PC-3 (cell line): ENCODE data around the gene CENPC. TPM values are rescaled to one million over a fixed set of nuclear protein-coding genes. Genes with fewer than 3 reads are reported as not detected.
"Not testable (repeated sequence)": the region's sequence is repeated elsewhere in the genome, so short reads cannot be mapped to it uniquely, and the experiment has no call there.

Source experiments
- ATAC-seq: fragments of 200-7000 bp; cut with Tn5 transposase; 2 replicates; pipeline ENCODE4 v1.9.1; 2020; ENCODE audit warnings: mild to moderate bottlenecking, moderate library complexity
- BruUV-seq: library from RNA; stranded (reverse); fragments of 400-500 nt; replicated peaks from 2 replicates; lab custom pipeline; 2021; lab: Mats Ljungman, UMichigan
- CTCF ChIA-PET: fragments of 300-600 bp; sonication (Branson Sonifier 250); formaldehyde crosslinking; loops from one replicate; lab custom pipeline; 2022; ENCODE audit warnings: antibody characterized with exemption; lab: Charles Lee
- POLR2A ChIA-PET: fragments of 300-600 bp; sonication (Branson Sonifier 250); formaldehyde crosslinking; loops from one replicate; lab custom pipeline; 2022; ENCODE audit warnings: antibody characterized with exemption; ENCODE audit not compliant: unreplicated experiment; lab: Charles Lee
- DNase-seq: peaks from one replicate; pipeline ENCODE4 v3.0.0-alpha.2; 2015
- H2AFZ ChIP-seq: fragments of 300-600 bp; sonication (generic); 2 replicates; pipeline ENCODE4 v1.6.0; 2016; ENCODE audit warnings: antibody characterized with exemption, low read length
- H3F3A ChIP-seq: fragments of 300-600 bp; sonication (generic); one replicate; pipeline ENCODE4 v1.6.0; 2017; ENCODE audit warnings: antibody characterized with exemption, low read length, control low read depth, mild to moderate bottlenecking; ENCODE audit not compliant: unreplicated experiment
- H3K27ac ChIP-seq: fragments of 300-600 bp; sonication (generic); 2 replicates; pipeline ENCODE4 v1.5.1; 2016; ENCODE audit warnings: mild to moderate bottlenecking, low read length
- H3K27me3 ChIP-seq: fragments of 300-600 bp; sonication (generic); 2 replicates; pipeline ENCODE4 v1.6.1; 2016; ENCODE audit warnings: low read length, mixed read lengths
- H3K36me3 ChIP-seq: fragments of 300-600 bp; sonication (generic); 2 replicates; pipeline ENCODE4 v1.6.1; 2016; ENCODE audit warnings: low read depth, mixed run types, low read length, mixed read lengths
- H3K4me1 ChIP-seq: fragments of 300-600 bp; sonication (generic); 2 replicates; pipeline ENCODE4 v1.5.1; 2016; ENCODE audit warnings: low read length; ENCODE audit not compliant: insufficient read depth
- H3K4me2 ChIP-seq: fragments of 300-600 bp; sonication (generic); 2 replicates; pipeline ENCODE4 v1.6.0; 2016; ENCODE audit warnings: low read length
- H3K4me3 ChIP-seq: fragments of 300-600 bp; sonication (generic); 2 replicates; pipeline ENCODE4 v1.5.1; 2016; ENCODE audit warnings: mild to moderate bottlenecking, low read length, mixed read lengths
- H3K79me2 ChIP-seq: fragments of 300-600 bp; sonication (generic); 2 replicates; pipeline ENCODE4 v1.6.1; 2017; ENCODE audit warnings: low read length, mixed read lengths
- H3K9ac ChIP-seq: fragments of 300-600 bp; sonication (generic); 2 replicates; pipeline ENCODE4 v1.6.0; 2016; ENCODE audit warnings: mild to moderate bottlenecking, low read length
- H3K9me2 ChIP-seq: fragments of 300-600 bp; sonication (generic); replicated peaks from 2 replicates; pipeline ENCODE4 v1.6.1; 2016; ENCODE audit warnings: mixed run types, low read length, mixed read lengths
- H3K9me3 ChIP-seq: fragments of 300-600 bp; sonication (generic); 2 replicates; pipeline ENCODE4 v1.6.1; 2016; ENCODE audit warnings: low read length, mixed read lengths
- H4K20me1 ChIP-seq: fragments of 300-600 bp; sonication (generic); 2 replicates; pipeline ENCODE4 v1.6.1; 2016; ENCODE audit warnings: low read length, mixed read lengths
- CTCF ChIP-seq: fragments of 300-600 bp; sonication (generic); conservative IDR thresholded peaks from 2 replicates; pipeline ENCODE4 v1.5.1; 2017; ENCODE audit warnings: antibody characterized with exemption, low read depth, mild to moderate bottlenecking, low read length
- EZH2 ChIP-seq: fragments of 300-600 bp; sonication (generic); IDR thresholded peaks from one replicate; pipeline ENCODE4 v1.6.1; 2017; ENCODE audit warnings: antibody characterized with exemption, mild to moderate bottlenecking, low read length; ENCODE audit not compliant: unreplicated experiment
- EZH2phosphoT487 ChIP-seq: fragments of 300-600 bp; sonication (generic); IDR thresholded peaks from 2 replicates; pipeline ENCODE4 v1.6.1; 2018; ENCODE audit warnings: mild to moderate bottlenecking, antibody characterized with exemption, low read length, borderline replicate concordance
- intact Hi-C: fragments of 100-400 bp; cut with micrococcal nuclease; formaldehyde crosslinking; loops from 2 replicates; pipeline ENCODE4 v1.9.0; 2023
- total RNA-seq: library from RNA; depleted of rRNA; stranded (reverse); fragments of >200 nt; gene quantifications from 2 replicates; pipeline ENCODE4 v1.2.3, GENCODE V29; 2014

CENPC gene
- total RNA-seq, 1 experiment from 2014 or later, result 10.6 TPM

- Histone ChIP-seq H3K4me1 (no peaks in the 10 kb centered on the region), H4K20me1 (no peaks in the 10 kb centered on the region), H3F3A (no peaks in the 10 kb centered on the region), H3K36me3 (peaks cover 34% of the 10 kb centered on the region), H3K9me3 (no peaks in the 10 kb centered on the region), H3K27ac (no peak overlapping the region), H2AFZ (no peak overlapping the region), H3K27me3 (no peaks in the 10 kb centered on the region), H3K4me2 (no peak overlapping the region), H3K9ac (no peak overlapping the region), H3K4me3 (no peak overlapping the region), H3K9me2 (no peaks in the 10 kb centered on the region), H3K79me2 (no peaks in the 10 kb centered on the region; the same call in 1 of the 2 replicates)
- ChIA-PET CTCF (no interaction called here), POLR2A (no interaction called here)
- intact Hi-C loops, result no loop called here
- ATAC-seq (no peak), DNase-seq (no peak)
- BruUV-seq, result no TSS peak
- TF ChIP-seq EZH2phosphoT487 (no peak), CTCF (no peak), EZH2 (no peak)
Measured at GRCh38 chr4:67531379-67531962, 13.8 kb downstream of the CENPC start.

DNA sequence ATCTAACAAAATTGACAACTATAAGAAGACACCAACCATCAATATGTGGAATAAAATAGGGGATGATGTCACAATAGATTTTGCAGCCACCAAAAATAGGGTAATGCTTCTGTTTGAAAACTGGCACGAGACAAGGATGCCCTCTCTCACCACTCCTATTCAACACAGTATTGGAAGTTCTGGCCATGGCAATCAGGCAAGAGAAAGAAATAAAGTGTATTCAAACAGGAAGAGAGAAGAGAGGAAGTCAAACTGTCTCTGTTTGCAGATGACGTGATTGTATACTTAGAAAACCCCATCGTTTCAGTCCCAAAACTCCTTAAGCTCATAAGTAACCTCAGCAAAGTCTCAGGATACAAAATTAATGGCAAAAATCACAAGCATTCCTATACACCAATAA lies 21.2 kb downstream of the CENPC start:
- CTCF ChIA-PET, H3K9ac ChIP-seq, H3K36me3 ChIP-seq, intact Hi-C loops, ATAC-seq, DNase-seq, H2AFZ ChIP-seq, H3F3A ChIP-seq, BruUV-seq, H4K20me1 ChIP-seq, H3K4me3 ChIP-seq, H3K4me2 ChIP-seq, H3K4me1 ChIP-seq, H3K79me2 ChIP-seq, H3K9me3 ChIP-seq, H3K9me2 ChIP-seq, POLR2A ChIA-PET, H3K27ac ChIP-seq, H3K27me3 ChIP-seq: not testable (repeated sequence)

GRCh38 chr4:67522851-67523671 lies 22.2 kb downstream of the CENPC start:
- no peak overlapping the region for H3K4me3 ChIP-seq
- peaks cover 5% of the 10 kb centered on the region for H3K36me3 ChIP-seq
- peak; percentile 38 for ATAC-seq
- H3F3A ChIP-seq, result no peaks in the 10 kb centered on the region
- no peak overlapping the region for H3K27ac ChIP-seq
- no peaks in the 10 kb centered on the region for H3K4me1 ChIP-seq
- intact Hi-C loops, result no loop called here
- no peaks in the 10 kb centered on the region for H3K9me2 ChIP-seq
- no peak overlapping the region for H3K4me2 ChIP-seq
- H2AFZ ChIP-seq, result no peak overlapping the region
- CTCF ChIA-PET, result no interaction called here
- peaks cover 7% of the 10 kb centered on the region; the same call in 1 of the 2 replicates for H3K79me2 ChIP-seq
- H3K9ac ChIP-seq, result no peak overlapping the region
- TF ChIP-seq EZH2 (no peak), CTCF (no peak), EZH2phosphoT487 (no peak)
- H3K27me3 ChIP-seq, result no peaks in the 10 kb centered on the region
- no peaks in the 10 kb centered on the region for H4K20me1 ChIP-seq
- POLR2A ChIA-PET, result no interaction called here
- no TSS peak for BruUV-seq
- DNase-seq, result peak; percentile 19
- H3K9me3 ChIP-seq, result no peaks in the 10 kb centered on the region
